ENCODE data around the gene SHANK3. TPM values are rescaled to one million over a fixed set of nuclear protein-coding genes. Genes with fewer than 3 reads are reported as not detected.

The SHANK3 gene
- total and polyA plus RNA-seq, 2 donors (not counting 3 experiments of a cell fraction or from before 2014, with no cell fraction given): 26.1 to 158 TPM

DNA sequence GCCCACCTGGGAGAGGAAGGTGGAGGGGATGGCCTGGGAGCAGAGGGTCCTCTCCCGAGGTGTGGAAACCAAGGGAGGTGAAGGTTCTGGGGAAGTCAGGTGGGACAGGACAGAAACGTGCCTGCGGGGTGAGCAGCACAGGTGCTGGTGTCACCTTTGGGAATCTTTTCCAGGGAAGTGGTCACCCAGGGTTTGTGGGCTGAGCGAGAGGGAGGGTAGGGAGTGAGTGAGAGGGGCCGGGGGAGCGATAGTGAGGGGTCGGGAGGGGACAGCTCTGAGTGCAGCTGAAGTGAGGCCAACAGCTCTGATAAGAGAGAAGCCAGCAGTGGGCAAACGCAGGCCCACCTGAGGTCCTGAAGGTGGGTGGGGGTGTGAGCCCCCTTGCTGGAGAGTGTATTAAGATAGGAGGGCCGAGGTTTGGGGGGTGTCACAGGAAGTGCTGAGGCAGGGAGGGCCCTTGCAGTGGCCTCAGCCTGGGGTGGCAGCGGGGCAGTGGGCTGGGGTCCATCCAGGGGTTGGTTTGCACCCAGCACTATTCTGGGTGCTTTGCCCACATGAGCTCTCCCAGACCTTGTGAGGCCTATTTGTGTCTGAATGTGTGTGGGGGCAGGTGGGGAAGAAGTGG is 1.6 kb upstream of the SHANK3 start:
- peak overlapping the region; percentile 7 for H2AFZ ChIP-seq (ENCODE audit: low read depth, low read length)
- peak overlapping the region; percentile 64 for H3K9ac ChIP-seq (replicated peaks; ENCODE audit: extremely low read depth, insufficient read depth, low read length)
- H3K9me1 ChIP-seq (replicated peaks; ENCODE audit: control insufficient read depth, extremely low read depth, insufficient read depth, low read length): no peaks in the 10 kb centered on the region
- DNase-seq (ENCODE audit: low read depth, low spot score): no peak
- H3K4me2 ChIP-seq (ENCODE audit: insufficient read depth, low read length): no peak overlapping the region
- no peaks in the 10 kb centered on the region for H3K27me3 ChIP-seq (ENCODE audit: control insufficient read depth in 2 of 2, insufficient read depth in 2 of 2, low read length in 2 of 2)
- peaks cover 0 to 10% of the 10 kb centered on the region in 2 experiments for H3K36me3 ChIP-seq (ENCODE audit: control insufficient read depth in 2 of 2, extremely low read depth in 1 of 2, insufficient read depth in 2 of 2, low read length in 2 of 2)
- peak overlapping the region; percentile 94 for H3K27ac ChIP-seq (ENCODE audit: insufficient read depth, low read depth, low read length)
- no peaks in the 10 kb centered on the region for H4K20me1 ChIP-seq (replicated peaks; ENCODE audit: control insufficient read depth, extremely low read depth, insufficient read depth, low read length)
- H3K79me2 ChIP-seq (ENCODE audit: control insufficient read depth, insufficient read depth, low read length): peaks cover 24% of the 10 kb centered on the region
- ChIA-PET POLR2A (no interaction called here), CTCF (interaction anchor here (1.0 to 6.1 kb wide), 6 partner anchors 14 to 51 kb away, joined by 3 to 64 read pairs (median 12); partner anchors contain the start of gene ARSA)
- H3K4me3 ChIP-seq (replicated peaks in 1 of 3; ENCODE audit: insufficient read depth in 1 of 3, low read depth in 1 of 3, low read length in 3 of 3): no peak overlapping the region
- peaks cover 21% of the 10 kb centered on the region for H3K4me1 ChIP-seq (ENCODE audit: control insufficient read depth, extremely low read depth, insufficient read depth, low read length)
- dilution Hi-C loops (cut with MboI; ENCODE audit: extremely low pct_ligation_motif_present, low sequenced_read_pairs) (no loop called here), intact Hi-C loops (cut with micrococcal nuclease) (loop anchor here (5.0 kb wide), 1 partner anchor 94 kb away; the partner anchor contains the start of gene CPT1B)
- H3K9me3 ChIP-seq (replicated peaks; ENCODE audit: control insufficient read depth, insufficient read depth, low read length): no peaks in the 10 kb centered on the region
- no peak for FAIRE-seq
- TSS peak; percentile 44 for BruUV-seq (replicated peaks)
- TF ChIP-seq POLR2A (IDR thresholded peaks at IDR 0.05; ENCODE audit: low read depth, low read length) (no peak), GATA2 (IDR thresholded peaks at IDR 0.05; ENCODE audit: insufficient read depth, insufficient read length, low read depth, low read length) (no peak), FOS (IDR thresholded peaks at IDR 0.05; ENCODE audit: borderline replicate concordance, insufficient read depth, low read length) (no peak)
- TF ChIP-seq, protein P1, sequence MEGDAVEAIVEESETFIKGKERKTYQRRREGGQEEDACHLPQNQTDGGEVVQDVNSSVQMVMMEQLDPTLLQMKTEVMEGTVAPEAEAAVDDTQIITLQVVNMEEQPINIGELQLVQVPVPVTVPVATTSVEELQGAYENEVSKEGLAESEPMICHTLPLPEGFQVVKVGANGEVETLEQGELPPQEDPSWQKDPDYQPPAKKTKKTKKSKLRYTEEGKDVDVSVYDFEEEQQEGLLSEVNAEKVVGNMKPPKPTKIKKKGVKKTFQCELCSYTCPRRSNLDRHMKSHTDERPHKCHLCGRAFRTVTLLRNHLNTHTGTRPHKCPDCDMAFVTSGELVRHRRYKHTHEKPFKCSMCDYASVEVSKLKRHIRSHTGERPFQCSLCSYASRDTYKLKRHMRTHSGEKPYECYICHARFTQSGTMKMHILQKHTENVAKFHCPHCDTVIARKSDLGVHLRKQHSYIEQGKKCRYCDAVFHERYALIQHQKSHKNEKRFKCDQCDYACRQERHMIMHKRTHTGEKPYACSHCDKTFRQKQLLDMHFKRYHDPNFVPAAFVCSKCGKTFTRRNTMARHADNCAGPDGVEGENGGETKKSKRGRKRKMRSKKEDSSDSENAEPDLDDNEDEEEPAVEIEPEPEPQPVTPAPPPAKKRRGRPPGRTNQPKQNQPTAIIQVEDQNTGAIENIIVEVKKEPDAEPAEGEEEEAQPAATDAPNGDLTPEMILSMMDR (IDR thresholded peaks at IDR 0.05; ENCODE audit: extremely low read depth in 1 of 2, insufficient read depth in 1 of 2, low read depth in 1 of 2, low read length in 2 of 2): no peak
- TF ChIP-seq, protein P2, sequence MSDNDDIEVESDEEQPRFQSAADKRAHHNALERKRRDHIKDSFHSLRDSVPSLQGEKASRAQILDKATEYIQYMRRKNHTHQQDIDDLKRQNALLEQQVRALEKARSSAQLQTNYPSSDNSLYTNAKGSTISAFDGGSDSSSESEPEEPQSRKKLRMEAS (IDR thresholded peaks at IDR 0.05; ENCODE audit: insufficient read depth, insufficient read length): no peak

Data from endothelial cell of umbilical vein (primary cell).